GM20431 (cell line): ENCODE data around the gene TRMT44.

Experiments
- in situ Hi-C: fragments of 300-500 bp; cut with MseI, MboI; formaldehyde crosslinking; loops from one replicate; pipeline ENCODE4 v1.15.0; 2020; ENCODE audit warnings: low sequenced_read_pairs; ENCODE audit not compliant: unreplicated experiment

TRMT44 gene

DNA sequence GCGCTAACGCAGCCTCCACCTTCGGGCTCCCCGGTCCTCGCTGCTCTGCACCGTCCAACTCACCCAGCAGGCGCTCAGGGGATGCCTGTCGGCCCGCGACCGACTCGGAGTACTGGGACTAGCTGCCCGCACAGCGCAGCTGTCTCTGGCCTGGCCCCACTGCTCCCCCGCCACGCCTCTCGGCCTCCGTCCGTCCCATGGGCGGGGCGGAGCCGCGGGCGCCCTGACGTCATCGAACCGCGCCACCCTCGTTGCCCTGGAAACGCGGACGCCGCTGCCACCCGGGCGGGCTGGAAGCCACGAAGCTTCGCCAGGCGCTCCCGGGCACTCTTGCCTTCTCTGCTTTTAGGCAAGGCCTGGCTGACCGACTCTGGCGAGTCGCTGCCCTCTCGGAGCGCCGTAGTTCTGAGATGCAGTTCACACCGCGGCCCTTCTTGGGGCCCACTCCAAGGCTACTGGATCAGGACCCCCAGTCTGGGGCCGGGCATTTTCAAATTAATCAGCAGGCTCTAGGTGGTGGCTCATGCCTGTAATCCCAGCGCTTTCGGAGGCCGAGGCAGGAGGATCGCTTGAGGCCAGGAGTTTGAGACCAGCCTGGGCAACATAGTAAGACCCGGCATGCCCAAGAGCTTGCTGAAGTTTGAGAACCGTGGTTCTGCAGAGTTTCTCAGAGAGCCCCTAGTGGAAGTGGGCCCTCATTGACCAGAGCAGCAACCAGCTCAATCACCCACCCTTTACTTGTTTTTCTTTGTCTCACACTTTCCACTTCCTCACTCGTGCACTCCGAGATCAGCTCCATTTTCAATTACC lies 12.1 kb upstream of the TRMT44 start:
- in situ Hi-C loops = no loop called here

DNA sequence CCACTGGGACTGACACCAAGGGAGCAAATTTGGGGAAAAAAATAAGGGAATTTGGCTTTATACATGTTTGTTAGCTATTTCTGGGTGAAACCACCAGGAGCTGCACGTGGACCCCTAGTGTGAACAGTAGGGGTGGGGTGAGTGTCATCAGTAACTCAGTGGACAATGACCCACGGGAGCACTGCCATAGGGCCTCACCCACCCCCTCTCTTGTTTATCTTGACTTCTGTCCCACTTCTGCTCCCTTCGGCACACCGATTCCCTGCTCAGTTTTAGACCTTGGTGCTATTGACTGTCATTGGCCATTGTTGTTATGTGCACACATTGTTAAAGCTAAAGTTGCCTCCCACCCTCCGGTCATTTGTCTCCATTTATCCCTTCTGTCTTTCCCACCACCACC lies 9.0 kb upstream of the TRMT44 start:
- in situ Hi-C loops = no loop called here

DNA sequence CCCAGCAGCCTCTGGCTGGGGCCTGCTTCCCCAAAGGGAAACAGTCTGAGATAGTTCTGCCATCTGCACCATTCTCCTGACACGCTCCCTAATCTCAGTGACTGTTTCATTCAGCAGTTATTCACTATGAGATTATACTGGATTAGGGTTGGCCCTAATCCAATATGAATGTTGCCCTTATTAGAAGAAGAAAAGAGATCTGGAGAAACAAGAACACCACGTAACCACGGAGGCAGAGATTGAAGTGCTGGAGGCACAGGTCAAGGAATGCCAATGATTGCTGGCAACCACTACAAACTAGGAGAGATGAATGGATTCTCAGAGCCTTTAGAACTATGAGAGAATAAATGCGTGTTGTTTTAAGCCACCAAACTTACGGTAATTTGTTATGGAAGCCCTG lies 7.4 kb upstream of the TRMT44 start:
- in situ Hi-C loops = no loop called here

DNA sequence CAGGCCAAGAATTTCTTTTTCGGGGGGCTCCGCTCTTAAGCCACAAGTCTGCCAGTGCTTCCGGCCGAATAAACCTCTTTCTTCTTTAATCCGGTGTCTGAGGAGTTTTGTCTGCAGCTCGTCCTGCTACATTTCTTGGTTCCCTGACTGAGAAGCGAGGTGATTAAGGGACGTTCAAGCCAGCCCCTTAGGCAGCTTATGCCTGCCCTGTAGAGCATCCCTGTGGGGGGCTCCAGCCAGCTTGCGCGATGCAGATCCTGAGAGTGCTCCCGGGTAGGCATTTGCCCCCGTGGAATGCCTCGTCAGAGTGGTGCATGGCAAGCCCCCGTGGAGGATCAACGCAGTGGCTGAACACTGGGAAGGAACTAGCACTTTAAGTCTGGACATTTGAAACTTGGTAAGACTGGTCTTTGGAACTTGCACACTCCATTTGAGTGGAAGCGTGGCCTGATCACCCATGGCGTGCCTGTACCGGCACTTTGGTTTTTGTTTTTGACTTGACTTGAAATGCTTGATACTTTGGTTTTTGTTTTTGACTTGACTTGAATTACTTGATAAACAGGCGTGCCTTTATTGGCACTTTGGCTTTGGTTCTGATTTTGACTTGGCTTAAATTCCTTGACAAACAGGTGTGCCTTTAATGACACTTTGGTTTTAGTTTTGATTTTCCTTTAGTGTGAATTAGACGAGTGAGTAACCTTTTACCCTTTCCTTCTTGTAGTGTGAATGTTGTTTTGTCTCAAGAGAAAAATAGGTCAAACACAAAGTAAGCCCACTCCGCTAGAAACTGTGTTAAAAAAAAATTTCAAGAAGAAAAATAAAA lies 6.1 kb upstream of the TRMT44 start:
- in situ Hi-C loops = no loop called here

DNA sequence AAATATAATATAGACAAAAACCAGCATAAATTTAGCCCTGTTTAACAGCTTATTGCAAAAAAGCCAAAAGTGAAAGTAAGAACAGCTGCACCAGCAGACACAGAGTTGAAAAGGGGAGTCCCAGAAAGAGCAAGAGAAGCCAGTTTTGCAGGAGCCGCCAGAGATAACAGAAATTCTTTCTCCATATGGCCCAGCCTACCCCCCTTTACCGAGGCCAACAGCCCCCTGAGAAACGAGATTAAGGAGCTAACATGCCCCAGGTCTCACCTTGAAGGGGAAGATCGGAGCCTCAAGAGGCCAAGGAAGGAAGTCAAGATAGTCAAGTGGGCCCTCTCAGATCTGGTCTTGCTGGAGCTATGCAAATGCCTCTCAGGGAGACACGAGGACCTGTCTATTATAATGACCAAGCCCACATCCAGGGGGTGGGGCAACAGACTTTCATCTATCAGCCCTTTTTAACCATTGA lies 4.9 kb upstream of the TRMT44 start:
- in situ Hi-C loops = no loop called here

DNA sequence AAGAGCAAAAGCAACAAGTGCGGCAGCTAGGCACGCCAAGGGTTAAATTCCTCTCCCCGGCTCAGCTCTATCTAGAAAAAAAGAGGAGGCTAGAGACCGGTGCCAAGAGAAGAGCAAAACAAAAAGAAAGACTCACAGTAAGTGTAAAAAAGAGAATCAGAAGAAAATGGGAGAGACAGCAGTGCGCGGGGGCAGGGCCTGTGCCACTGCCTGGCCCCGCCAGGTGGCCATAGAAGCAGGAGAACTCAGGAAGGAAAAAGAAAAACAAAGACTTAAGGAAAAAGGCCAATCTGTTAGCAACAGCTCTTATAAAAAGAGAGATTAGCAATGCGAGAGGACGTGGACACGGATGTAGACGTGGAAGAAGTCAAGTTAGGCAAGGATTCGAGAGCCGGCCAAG lies 3.3 kb upstream of the TRMT44 start:
- in situ Hi-C loops = no loop called here

DNA sequence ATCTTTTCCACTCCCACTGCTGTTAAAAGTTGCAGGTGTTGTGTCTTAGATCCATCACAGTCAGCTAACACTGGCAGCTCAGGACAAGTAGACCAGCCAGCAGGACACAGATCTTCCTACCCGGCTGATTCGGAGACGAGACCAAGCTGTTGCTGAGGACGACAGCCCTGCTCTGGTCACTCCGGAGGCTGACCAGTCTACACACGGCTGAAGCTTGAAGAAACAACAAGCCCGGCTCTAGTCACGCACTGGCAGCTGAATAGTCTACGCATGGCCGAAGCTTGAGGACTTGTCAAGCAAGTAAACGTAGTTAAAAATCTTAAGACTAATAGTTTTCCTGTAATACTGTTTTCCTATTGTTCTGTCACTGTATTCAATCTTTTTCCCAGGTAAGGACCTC lies 1.8 kb upstream of the TRMT44 start:
- in situ Hi-C loops = no loop called here

DNA sequence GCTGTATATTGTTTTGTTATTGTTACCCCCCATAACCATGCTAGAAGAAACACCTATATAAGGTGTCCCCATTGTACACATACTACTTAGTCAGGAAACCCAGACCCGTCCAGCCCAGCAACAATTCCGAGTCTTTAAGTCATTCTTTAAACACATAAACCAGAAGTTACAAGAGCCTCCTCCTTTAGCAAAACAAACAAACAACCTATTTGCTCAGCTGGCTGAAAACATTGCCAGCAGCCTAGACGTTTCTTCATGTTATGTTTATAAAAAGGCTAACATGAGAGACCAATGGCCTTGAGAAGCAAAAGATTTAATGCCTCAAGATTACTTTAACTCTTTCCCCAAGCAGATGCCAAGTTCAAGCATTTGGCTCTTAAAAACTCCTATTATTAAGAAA lies 1.4 kb upstream of the TRMT44 start:
- in situ Hi-C loops = no loop called here

DNA sequence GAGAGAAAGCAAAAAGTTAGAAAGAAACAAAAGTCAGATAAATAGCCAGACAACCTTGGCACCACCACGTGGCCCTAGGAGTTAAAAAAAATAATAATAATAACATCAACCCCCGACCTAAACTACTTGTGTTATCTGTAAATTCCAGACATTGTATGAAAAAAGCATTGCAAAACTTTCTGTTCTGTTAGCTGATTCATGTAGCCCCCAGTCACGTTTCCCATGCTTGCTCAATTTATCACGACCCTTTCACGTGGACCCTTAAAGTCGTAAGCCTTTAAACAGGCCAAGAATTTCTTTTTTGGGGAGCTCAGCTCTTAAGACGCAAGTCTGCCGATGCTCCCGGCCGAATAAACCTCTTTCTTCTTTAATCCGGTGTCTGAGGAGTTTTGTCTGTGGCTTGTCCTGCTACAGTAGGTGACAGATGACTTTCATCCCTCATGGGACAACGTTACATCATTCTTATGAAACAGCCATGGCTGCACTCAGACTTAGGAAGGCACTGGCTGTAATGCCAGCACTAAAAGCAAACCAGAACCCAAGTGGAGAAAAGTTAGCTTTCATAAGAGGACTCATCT lies 574 bp upstream of the TRMT44 start:
- in situ Hi-C loops = no loop called here

DNA sequence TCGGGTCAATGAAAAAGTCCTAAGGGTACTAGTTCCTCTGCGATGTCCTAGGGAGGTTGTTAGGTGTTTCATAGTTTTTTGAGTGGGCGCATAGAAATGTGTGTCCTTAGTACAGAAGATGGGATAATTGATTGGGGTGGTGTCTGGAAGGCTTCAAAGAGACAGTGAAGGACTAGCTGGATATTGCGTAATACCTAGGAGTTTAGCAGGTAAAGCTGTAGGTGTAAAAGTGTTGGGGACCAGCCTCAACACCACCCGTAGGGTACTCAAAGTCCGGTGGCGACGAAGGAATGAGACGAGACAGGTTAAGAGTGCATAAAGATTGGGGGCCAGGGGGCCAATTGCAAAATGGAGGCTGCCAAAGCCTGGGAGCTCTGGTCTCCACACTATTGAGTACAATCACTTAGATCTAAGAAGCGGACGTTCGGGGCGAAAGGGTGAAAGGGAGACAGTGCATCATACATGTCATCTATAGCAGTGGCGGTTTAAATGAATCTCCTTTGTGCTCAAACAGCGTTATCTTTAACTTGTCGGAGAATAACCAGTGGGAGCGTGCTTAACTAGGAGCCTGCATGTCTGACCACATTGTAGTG lies 1.0 kb downstream of the TRMT44 start:
- in situ Hi-C loops = no loop called here

DNA sequence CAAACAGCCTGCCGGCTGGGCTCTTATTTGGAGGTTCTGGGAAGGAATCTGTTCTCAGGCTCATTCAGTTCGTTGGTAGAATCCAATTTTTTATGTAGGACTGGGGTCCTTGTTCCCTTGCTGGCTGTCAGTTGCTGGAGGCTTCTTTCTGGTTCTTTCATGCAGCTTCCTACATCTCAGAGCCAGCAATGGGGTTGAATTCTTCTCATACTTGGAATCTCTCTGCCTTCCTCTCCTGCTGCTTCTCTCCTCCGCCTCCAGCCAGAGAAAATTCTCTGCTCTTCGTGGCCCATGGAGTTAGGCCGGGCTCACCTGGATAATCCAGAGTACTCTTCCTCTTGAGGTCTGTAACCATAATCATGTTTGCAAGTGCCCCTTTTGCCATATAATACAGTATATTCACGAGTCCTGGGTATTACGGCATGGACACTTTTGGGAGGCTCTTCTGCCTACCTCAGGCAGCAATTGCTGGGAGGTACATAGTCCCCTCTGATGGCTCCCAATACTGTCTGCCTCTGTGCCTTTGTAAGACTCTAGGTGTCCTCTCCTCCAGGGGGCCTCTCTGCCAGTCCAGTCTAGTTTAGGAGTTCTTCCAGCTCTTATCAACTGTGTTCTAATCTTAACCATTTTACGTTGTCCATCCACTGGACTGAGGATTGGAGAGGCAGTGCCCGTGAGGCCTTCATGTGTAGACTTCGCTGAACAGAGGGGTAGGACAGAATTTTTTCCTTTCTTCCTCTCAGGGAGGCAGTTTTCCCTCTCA lies 2.2 kb downstream of the TRMT44 start:
- in situ Hi-C loops = no loop called here

DNA sequence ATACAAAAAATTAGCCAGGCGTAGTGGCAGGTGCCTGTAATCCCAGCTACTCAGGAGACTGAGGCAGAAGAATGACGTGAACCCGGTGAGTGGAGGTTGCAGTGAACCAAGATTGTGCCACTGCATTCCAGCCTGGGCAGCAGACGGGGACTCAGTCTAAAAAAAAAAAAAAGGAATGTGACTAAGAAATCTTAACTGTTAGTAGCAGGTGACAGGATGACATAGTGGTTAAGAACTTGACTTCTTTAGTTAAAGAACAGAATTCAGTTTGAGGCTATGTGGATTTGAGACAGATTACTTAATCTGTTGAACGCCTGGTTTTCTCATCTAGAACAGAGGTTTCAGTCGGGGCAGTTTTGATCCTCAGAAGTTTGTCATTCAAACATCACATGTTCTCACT lies 3.2 kb downstream of the TRMT44 start:
- in situ Hi-C loops = no loop called here

DNA sequence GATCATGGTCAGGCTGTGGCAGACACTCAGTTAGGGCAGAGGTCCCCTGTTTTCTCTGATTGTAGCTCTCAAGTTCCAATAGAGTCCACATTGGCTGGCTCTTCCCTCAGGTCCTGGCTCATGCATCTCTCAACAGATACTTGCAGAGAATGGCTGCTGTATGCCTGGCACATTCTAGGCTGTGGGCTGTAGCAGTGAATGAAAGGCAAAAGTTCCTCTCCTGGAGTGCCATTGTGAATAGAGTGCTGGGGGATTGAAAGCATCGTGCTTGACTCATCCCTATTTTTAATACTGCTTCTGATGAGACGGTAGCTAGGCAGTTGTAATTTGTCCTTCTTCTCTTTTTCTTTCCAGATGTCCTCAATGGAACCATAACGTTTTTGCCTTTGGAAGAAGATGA lies 5.5 kb downstream of the TRMT44 start:
- in situ Hi-C loops = no loop called here

DNA sequence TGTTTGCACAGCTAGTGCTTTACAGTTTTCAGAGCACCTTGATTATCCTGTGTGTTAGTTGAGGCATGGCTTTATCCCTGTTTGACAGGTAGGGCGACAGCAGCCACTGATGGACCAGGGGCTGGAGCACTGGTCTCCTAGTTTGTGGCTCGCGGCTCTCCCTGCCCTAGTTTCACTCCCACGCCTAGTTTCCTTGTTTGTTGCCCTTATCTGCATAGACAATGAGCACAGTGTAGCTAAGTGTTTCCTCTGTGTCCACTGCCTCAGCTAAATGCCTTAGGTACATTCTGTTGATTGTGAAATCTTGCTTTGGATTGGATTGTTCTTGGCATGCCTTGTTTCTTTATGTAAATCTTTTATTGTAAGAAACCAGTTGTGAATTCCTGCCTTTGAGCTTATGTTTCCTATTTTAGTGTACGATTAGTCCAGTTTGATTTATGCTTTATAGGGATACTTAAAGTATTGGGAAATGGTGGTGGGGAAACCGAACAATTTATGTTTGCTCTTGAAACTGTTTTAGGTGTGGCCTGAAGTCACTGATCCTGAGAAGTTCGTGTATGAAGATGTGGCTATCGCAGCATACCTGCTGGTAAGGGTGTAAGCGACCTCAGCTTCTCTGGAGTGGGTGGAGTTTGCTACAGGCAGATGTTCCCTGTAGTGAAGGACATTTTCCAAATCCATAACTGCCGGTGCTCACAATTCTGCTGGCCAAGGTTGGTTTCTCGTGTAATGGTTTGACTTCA lies 11.0 kb downstream of the TRMT44 start:
- in situ Hi-C loops = loop anchor here (25.0 kb wide), 1 partner anchor 136 kb away; the partner anchor contains the start of genes CPZ and GPR78

DNA sequence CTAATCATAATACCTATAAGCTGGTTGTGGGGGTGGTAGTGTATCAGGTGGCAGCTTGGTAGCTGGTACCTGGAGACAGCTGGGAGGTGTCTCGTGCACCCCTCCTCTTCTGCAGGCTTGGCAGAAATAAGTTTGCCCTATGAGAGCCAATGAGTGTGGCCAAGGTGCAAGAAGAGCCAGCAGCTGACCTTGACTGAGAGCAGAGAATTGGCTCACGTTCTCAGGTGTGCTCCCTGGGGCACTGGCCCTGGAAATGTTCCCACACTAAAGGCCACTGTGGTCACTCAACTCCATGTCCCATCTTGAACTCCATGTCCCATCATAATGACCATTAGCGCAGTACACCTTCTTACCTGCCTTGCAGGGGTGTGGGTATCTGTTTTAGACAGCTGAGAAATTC lies 13.4 kb downstream of the TRMT44 start:
- in situ Hi-C loops = loop anchor here (25.0 kb wide), 1 partner anchor 133 kb away; the partner anchor contains the start of genes CPZ and GPR78

DNA sequence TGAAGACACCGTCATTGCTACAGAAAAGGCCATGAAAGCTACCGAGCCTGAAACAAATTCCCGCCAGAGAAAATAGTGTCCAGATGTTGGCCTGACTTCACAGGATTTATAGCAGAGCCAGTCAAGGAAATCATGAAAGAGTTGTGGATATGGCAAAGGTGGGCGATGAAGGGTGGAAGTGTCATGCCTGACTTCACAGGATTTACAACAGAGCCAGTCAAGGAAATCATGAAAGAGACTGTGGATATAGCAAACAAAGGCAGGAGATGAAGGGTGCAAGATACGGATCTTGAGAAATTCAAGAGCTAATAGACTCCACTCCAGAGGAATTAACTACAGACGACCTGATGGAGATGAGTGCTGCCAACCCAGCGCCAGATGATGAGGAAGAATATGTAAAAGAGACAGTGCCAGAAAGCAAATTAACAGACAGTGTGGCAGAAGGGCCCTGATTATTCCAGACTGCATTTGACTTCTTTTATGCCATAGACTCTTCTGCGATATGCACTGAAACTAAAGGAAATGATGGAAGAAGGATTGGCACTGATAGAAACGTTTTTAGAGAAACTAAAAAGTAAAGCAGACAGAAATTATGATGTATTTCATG lies 17.2 kb downstream of the TRMT44 start:
- in situ Hi-C loops = loop anchor here (25.0 kb wide), 1 partner anchor 130 kb away; the partner anchor contains the start of genes CPZ and GPR78

DNA sequence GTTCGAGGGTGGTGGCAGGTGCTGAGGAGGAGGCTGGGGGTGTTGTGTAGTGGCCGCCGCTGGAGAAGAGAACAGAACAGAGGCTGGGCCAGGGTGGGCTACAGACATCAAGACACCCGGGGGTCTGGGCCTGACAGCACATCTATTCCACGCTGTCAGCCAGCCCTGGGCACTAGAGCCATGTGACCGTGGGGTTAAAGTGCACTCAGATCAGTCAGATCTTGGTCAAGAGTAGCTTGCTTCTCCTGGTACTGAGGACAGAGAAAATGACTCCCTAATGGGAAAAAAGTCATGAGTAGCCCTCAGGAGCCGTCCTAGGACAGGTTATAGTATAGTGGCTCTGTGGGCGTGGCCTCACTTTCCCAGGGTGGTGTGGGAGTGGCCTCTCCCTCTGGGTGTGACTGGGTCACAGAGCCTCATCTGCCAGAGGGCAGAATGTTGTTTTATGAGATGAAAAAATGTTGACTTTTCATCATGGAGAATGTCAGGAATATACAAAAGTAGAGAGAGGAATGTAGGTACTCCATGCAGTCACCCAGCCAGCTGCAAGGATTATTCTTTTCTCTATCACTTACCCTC lies 19.4 kb downstream of the TRMT44 start:
- in situ Hi-C loops = loop anchor here (25.0 kb wide), 1 partner anchor 127 kb away; the partner anchor contains the start of genes CPZ and GPR78

DNA sequence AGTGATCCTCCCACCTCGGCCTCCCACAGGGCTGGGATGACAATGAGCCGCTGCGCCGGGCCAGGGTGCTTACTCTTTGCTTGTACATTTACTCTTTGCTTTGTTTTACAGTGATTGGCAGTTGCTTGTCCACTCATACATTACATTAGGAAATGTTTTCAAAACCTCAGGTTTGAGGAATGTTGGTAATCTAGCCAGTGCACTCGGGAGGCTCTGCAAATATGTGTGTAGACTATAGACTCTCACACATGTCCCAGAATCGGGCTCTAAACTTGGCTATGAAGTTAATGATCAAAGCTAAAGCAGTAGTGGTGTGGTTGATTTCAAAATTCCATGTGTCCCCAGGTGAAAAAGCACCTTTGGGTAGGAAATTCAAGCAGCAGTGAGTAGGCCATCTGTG lies 20.5 kb downstream of the TRMT44 start:
- in situ Hi-C loops = loop anchor here (25.0 kb wide), 1 partner anchor 126 kb away; the partner anchor contains the start of genes CPZ and GPR78
